ENCODE measurements around the gene SAT1. TPM values are rescaled to one million over a fixed set of nuclear protein-coding genes. Genes with fewer than 3 reads are reported as not detected.

Gene SAT1
- total and polyA plus RNA-seq, 2 of the 13 experiments (the other 11 are each of a cell fraction or from before 2014, with no cell fraction given): 216 to 1,243 TPM

DNA sequence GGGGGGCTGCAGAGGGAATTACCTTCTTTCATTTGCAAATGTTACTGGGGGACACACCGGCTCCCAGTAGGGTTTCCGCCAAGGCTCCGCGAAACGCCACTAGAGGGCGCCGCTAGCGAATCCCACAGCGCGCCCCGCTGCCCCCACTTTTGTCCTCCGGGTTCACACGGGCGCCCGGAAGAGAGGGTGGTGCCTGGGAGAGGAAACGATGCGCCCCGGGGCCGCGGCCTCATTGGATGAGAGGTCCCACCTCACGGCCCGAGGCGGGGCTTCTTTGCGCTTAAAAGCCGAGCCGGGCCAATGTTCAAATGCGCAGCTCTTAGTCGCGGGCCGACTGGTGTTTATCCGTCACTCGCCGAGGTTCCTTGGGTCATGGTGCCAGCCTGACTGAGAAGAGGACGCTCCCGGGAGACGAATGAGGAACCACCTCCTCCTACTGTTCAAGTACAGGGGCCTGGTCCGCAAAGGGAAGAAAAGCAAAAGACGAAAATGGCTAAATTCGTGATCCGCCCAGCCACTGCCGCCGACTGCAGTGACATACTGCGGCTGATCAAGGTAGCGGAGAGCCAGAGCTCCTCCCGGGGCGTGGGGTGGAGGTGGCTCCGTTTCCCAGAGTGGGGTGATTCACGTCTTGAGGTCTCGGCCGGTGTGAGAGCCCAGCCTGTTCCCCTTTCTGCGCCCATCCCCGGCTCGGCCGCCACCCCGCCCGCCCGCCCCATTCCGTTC lies at the start of gene SAT1 (continued):
- TF ChIP-seq, protein P1, sequence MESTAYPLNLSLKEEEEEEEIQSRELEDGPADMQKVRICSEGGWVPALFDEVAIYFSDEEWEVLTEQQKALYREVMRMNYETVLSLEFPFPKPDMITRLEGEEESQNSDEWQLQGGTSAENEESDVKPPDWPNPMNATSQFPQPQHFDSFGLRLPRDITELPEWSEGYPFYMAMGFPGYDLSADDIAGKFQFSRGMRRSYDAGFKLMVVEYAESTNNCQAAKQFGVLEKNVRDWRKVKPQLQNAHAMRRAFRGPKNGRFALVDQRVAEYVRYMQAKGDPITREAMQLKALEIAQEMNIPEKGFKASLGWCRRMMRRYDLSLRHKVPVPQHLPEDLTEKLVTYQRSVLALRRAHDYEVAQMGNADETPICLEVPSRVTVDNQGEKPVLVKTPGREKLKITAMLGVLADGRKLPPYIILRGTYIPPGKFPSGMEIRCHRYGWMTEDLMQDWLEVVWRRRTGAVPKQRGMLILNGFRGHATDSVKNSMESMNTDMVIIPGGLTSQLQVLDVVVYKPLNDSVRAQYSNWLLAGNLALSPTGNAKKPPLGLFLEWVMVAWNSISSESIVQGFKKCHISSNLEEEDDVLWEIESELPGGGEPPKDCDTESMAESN (CRISPR knock-in tag; conservative IDR thresholded peaks at IDR 0.05): peak; percentile 74
- TF ChIP-seq ZNF563 (CRISPR knock-in tag; IDR thresholded peaks at IDR 0.05) (peak; percentile 51; the same call in 1 of the 2 replicates), MIXL1 (CRISPR knock-in tag; IDR thresholded peaks at IDR 0.05) (no peak), STAG1 (CRISPR knock-in tag; IDR thresholded peaks at IDR 0.05) (peak; percentile 72), ZNF446 (CRISPR knock-in tag; IDR thresholded peaks at IDR 0.05) (peak; percentile 56; the same call in 1 of the 2 replicates), HNRNPUL1 (IDR thresholded peaks at IDR 0.05; ENCODE audit: low read depth, low read length) (no peak), ZSCAN29 (CRISPR knock-in tag; conservative IDR thresholded peaks at IDR 0.05) (no peak), MED1 (CRISPR knock-in tag; IDR thresholded peaks at IDR 0.05) (peak; percentile 86), ELF3 (CRISPR knock-in tag; IDR thresholded peaks at IDR 0.05) (peak; percentile 35; the same call in 1 of the 2 replicates), ZNF350 (CRISPR knock-in tag; IDR thresholded peaks at IDR 0.05; ENCODE audit: borderline replicate concordance, low read depth) (peak; percentile 72; the same call in 1 of the 2 replicates), NFKB2 (CRISPR knock-in tag; IDR thresholded peaks at IDR 0.05; ENCODE audit: borderline replicate concordance) (peak; percentile 37; the same call in 1 of the 2 replicates), POGZ (CRISPR knock-in tag; IDR thresholded peaks at IDR 0.05) (peak; percentile 84), FOSL1 (CRISPR knock-in tag; IDR thresholded peaks at IDR 0.05; ENCODE audit: borderline replicate concordance) (no peak), NONO (IDR thresholded peaks at IDR 0.05) (no peak), NONO (CRISPR knock-in tag; conservative IDR thresholded peaks at IDR 0.05) (peak; percentile 47)
- TF ChIP-seq, protein P2, sequence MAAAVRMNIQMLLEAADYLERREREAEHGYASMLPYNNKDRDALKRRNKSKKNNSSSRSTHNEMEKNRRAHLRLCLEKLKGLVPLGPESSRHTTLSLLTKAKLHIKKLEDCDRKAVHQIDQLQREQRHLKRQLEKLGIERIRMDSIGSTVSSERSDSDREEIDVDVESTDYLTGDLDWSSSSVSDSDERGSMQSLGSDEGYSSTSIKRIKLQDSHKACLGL (CRISPR knock-in tag; IDR thresholded peaks at IDR 0.05): no peak
- TF ChIP-seq, protein P3, sequence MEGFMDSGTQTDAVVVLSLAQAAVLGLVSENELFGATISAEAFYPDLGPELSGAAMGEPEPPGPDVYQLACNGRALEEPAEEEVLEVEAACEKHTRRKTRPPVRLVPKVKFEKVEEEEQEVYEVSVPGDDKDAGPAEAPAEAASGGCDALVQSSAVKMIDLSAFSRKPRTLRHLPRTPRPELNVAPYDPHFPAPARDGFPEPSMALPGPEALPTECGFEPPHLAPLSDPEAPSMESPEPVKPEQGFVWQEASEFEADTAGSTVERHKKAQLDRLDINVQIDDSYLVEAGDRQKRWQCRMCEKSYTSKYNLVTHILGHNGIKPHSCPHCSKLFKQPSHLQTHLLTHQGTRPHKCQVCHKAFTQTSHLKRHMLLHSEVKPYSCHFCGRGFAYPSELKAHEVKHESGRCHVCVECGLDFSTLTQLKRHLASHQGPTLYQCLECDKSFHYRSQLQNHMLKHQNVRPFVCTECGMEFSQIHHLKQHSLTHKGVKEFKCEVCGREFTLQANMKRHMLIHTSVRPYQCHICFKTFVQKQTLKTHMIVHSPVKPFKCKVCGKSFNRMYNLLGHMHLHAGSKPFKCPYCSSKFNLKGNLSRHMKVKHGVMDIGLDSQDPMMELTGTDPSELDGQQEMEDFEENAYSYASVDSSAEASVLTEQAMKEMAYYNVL (CRISPR knock-in tag; IDR thresholded peaks at IDR 0.05; ENCODE audit: borderline replicate concordance): 0 out of 2 replicates have a peak, but pooled peaks have one; percentile 18
- TF ChIP-seq, protein P4, sequence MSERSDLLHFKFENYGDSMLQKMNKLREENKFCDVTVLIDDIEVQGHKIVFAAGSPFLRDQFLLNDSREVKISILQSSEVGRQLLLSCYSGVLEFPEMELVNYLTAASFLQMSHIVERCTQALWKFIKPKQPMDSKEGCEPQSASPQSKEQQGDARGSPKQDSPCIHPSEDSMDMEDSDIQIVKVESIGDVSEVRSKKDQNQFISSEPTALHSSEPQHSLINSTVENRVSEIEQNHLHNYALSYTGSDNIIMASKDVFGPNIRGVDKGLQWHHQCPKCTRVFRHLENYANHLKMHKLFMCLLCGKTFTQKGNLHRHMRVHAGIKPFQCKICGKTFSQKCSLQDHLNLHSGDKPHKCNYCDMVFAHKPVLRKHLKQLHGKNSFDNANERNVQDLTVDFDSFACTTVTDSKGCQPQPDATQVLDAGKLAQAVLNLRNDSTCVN (CRISPR knock-in tag; IDR thresholded peaks at IDR 0.05; ENCODE audit: borderline replicate concordance): peak; percentile 51; the same call in 1 of the 2 replicates
- TF ChIP-seq, protein P5, sequence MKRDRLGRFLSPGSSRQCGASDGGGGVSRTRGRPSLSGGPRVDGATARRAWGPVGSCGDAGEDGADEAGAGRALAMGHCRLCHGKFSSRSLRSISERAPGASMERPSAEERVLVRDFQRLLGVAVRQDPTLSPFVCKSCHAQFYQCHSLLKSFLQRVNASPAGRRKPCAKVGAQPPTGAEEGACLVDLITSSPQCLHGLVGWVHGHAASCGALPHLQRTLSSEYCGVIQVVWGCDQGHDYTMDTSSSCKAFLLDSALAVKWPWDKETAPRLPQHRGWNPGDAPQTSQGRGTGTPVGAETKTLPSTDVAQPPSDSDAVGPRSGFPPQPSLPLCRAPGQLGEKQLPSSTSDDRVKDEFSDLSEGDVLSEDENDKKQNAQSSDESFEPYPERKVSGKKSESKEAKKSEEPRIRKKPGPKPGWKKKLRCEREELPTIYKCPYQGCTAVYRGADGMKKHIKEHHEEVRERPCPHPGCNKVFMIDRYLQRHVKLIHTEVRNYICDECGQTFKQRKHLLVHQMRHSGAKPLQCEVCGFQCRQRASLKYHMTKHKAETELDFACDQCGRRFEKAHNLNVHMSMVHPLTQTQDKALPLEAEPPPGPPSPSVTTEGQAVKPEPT (CRISPR knock-in tag; IDR thresholded peaks at IDR 0.05; ENCODE audit: low read depth): 0 out of 2 replicates have a peak, but pooled peaks have one; percentile 37

Measured in HepG2 (cell line).